GM10266 (cell line): ENCODE results near the gene MTCL1.

Experiments used
- DNase-seq: peaks from one replicate; pipeline ENCODE4 v3.0.0; 2012; ENCODE audit errors: extremely low spot score
- CTCF ChIP-seq: IDR thresholded peaks from 2 replicates; pipeline ENCODE4 v1.5.1; 2012; ENCODE audit warnings: mild to moderate bottlenecking, low read depth; ENCODE audit not compliant: control insufficient read depth, insufficient read depth; ENCODE audit errors: missing control alignments

The MTCL1 gene

GRCh38 chr18:8781671-8782070, 76.3 kb downstream of the MTCL1 start:
- no peak for DNase-seq
- no peak for TF ChIP-seq CTCF

GRCh38 chr18:8783335-8783993, 78.1 kb downstream of the MTCL1 start:
- TF ChIP-seq CTCF = no peak
- no peak for DNase-seq

- TF ChIP-seq CTCF = no peak
- no peak for DNase-seq
Measured at GRCh38 chr18:8783994-8784530, 78.7 kb downstream of the MTCL1 start.

- TF ChIP-seq CTCF = no peak
- no peak for DNase-seq
Measured at GRCh38 chr18:8785261-8785660, 79.9 kb downstream of the MTCL1 start.

GRCh38 chr18:8785855-8786482, 80.6 kb downstream of the MTCL1 start:
- no peak for TF ChIP-seq CTCF
- no peak for DNase-seq

- no peak for DNase-seq
- TF ChIP-seq CTCF = no peak
Measured at GRCh38 chr18:8786483-8787370, 81.4 kb downstream of the MTCL1 start.
